ENCODE data around the gene GAS6.
"Not testable (repeated sequence)": the region's sequence is repeated elsewhere in the genome, so short reads cannot be mapped to it uniquely, and the experiment has no call there.

The GAS6 gene

DNA sequence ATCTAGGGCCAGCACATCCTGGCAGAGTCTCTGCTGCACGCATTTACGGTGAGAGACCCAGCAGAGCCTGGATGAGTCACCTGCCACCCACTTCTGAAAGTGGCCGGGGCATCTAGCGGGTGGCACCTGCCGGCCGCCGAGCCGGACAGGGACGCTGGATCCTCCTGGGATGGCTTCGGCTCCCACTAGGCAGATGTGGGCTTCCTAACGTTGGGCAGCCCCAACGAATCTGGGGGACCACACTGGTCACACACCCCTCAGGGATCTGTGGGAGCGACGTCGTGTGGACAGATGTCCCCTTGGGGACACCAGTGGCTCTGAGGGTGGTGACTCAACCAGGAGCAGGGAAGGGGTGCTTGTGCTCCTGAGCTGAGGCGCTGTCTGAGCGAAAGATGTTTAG is 72.7 kb downstream of the GAS6 start:
- Histone ChIP-seq H3K36me3 (ENCODE audit: control insufficient read depth, insufficient read depth, low read length) (no peaks in the 10 kb centered on the region), H3K27me3 (replicated peaks; ENCODE audit: control insufficient read depth, insufficient read depth, low read length) (no peaks in the 10 kb centered on the region; the same call in 1 of the 2 replicates), H3K4me3 (replicated peaks; ENCODE audit: low read depth, low read length) (no peak overlapping the region)
- DNase-seq (ENCODE audit: extremely low read depth, insufficient read length) = no peak
- TF ChIP-seq, protein P1, sequence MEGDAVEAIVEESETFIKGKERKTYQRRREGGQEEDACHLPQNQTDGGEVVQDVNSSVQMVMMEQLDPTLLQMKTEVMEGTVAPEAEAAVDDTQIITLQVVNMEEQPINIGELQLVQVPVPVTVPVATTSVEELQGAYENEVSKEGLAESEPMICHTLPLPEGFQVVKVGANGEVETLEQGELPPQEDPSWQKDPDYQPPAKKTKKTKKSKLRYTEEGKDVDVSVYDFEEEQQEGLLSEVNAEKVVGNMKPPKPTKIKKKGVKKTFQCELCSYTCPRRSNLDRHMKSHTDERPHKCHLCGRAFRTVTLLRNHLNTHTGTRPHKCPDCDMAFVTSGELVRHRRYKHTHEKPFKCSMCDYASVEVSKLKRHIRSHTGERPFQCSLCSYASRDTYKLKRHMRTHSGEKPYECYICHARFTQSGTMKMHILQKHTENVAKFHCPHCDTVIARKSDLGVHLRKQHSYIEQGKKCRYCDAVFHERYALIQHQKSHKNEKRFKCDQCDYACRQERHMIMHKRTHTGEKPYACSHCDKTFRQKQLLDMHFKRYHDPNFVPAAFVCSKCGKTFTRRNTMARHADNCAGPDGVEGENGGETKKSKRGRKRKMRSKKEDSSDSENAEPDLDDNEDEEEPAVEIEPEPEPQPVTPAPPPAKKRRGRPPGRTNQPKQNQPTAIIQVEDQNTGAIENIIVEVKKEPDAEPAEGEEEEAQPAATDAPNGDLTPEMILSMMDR (IDR thresholded peaks at IDR 0.05; ENCODE audit: insufficient read depth, low read length, poor library complexity, severe bottlenecking) = no peak

DNA sequence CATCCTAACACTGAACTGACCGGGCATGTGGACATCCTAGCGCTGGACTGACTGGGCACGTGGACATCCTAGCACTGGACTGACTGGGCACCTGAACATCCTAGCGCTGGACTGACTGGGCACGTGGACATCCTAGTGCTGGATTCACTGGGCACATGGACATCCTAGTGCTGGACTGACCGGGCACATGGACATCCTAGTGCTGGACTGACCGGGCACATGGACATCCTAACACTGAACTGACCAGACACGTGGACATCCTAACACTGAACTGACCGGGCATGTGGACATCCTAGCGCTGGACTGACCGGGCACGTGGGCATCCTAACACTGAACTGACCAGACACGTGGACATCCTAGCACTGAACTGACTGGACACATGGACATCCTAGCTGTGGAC is 73.9 kb downstream of the GAS6 start:
- H3K27me3 ChIP-seq (replicated peaks; ENCODE audit: control insufficient read depth, insufficient read depth, low read length); DNase-seq (ENCODE audit: extremely low read depth, insufficient read length); H3K4me3 ChIP-seq (replicated peaks; ENCODE audit: low read depth, low read length); H3K36me3 ChIP-seq (ENCODE audit: control insufficient read depth, insufficient read depth, low read length): not testable (repeated sequence)

DNA sequence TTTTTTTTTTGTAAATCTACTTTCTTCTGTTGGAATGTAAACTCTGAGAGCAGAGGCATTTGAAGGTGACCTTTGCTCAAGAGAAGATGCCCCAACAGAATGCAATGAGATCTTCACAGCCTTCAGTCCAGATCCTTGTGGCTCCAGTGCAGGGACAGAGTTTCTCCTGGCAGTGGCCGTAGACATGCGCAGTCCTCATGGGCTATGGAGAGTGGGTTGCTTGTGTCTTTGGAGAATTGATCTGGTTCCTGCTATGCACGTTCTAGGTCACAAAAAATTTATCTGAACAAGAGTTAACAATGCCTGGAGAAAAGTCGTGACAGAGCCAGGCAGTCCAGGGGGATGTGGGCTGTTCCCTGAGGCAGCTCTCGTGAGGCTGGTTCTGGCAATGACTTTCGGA is 74.7 kb downstream of the GAS6 start:
- H3K4me3 ChIP-seq (replicated peaks; ENCODE audit: low read depth, low read length) = no peak overlapping the region
- H3K36me3 ChIP-seq (ENCODE audit: control insufficient read depth, insufficient read depth, low read length) = no peaks in the 10 kb centered on the region
- TF ChIP-seq, protein P1 (IDR thresholded peaks at IDR 0.05; ENCODE audit: insufficient read depth, low read length, poor library complexity, severe bottlenecking) = no peak
- DNase-seq (ENCODE audit: extremely low read depth, insufficient read length) = no peak
- H3K27me3 ChIP-seq (replicated peaks; ENCODE audit: control insufficient read depth, insufficient read depth, low read length) = no peaks in the 10 kb centered on the region; the same call in 1 of the 2 replicates

DNA sequence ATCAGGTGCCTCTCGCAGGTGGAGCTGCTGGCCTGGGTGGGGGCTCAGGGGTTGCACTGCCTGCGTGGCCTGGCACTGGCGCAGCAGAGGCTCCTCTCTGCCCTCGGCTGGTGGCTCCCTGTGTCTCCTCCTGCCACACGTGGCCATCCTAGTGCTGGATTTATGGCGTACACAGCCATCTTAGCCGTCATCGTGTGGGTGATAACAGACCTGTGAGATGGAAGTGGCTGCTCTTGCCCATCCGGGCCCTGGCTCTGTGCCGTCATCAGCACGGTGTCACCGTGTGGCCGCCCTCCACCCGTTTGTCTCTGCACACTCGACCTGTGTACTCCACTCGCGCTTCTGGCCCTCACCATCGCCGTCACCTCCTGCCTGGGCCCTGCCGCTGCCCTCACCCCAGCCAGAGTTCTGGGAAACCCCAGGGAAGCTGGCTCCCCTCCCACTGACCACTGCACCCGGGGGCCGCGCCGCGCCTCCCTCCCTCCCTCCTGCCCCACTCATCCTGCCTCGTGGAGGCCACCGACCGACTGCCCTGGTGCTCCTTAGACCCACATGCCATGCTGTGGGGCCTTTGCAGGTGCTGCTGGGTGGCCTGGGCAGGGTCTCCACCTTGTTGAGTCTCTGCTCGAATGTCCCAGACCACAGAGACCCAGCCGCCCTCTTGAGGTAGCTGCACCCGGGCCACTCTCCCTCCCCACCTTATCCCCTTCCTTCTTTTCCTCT is 75.3 kb downstream of the GAS6 start:
- H3K27me3 ChIP-seq (replicated peaks; ENCODE audit: control insufficient read depth, insufficient read depth, low read length) = no peaks in the 10 kb centered on the region; the same call in none of the 2 replicates
- H3K4me3 ChIP-seq (replicated peaks; ENCODE audit: low read depth, low read length) = no peak overlapping the region
- no peaks in the 10 kb centered on the region for H3K36me3 ChIP-seq (ENCODE audit: control insufficient read depth, insufficient read depth, low read length)
- TF ChIP-seq, protein P1 (IDR thresholded peaks at IDR 0.05; ENCODE audit: insufficient read depth, low read length, poor library complexity, severe bottlenecking) = no peak
- no peak for DNase-seq (ENCODE audit: extremely low read depth, insufficient read length)

- DNase-seq (ENCODE audit: extremely low read depth, insufficient read length) = no peak
- TF ChIP-seq, protein P1 (IDR thresholded peaks at IDR 0.05; ENCODE audit: insufficient read depth, low read length, poor library complexity, severe bottlenecking) = no peak
- H3K27me3 ChIP-seq (replicated peaks; ENCODE audit: control insufficient read depth, insufficient read depth, low read length) = no peaks in the 10 kb centered on the region; the same call in none of the 2 replicates
- no peaks in the 10 kb centered on the region for H3K36me3 ChIP-seq (ENCODE audit: control insufficient read depth, insufficient read depth, low read length)
- no peak overlapping the region for H3K4me3 ChIP-seq (replicated peaks; ENCODE audit: low read depth, low read length)
Observed at GRCh38 chr13:113787694-113788093, 76.2 kb downstream of the GAS6 start.

GRCh38 chr13:113786262-113786841 is 77.5 kb downstream of the GAS6 start:
- TF ChIP-seq, protein P1 (IDR thresholded peaks at IDR 0.05; ENCODE audit: insufficient read depth, low read length, poor library complexity, severe bottlenecking) = no peak
- DNase-seq (ENCODE audit: extremely low read depth, insufficient read length) = no peak
- Histone ChIP-seq H3K27me3 (replicated peaks; ENCODE audit: control insufficient read depth, insufficient read depth, low read length) (no peaks in the 10 kb centered on the region; the same call in none of the 2 replicates), H3K4me3 (replicated peaks; ENCODE audit: low read depth, low read length) (no peak overlapping the region), H3K36me3 (ENCODE audit: control insufficient read depth, insufficient read depth, low read length) (no peaks in the 10 kb centered on the region)
